ENCODE results near the gene SLC17A9.

- no peak for TF ChIP-seq YY1 (IDR thresholded peaks at IDR 0.05; ENCODE audit: insufficient read depth, insufficient read length)
- no peak for TF ChIP-seq ZNF274 (IDR thresholded peaks at IDR 0.05; ENCODE audit: low read depth, low read length)
- no peak for TF ChIP-seq SUZ12 (IDR thresholded peaks at IDR 0.05; ENCODE audit: extremely low read depth, insufficient read depth, insufficient read length)
Observed at GRCh38 chr20:62972845-62973745, 20.6 kb downstream of the SLC17A9 start.

All from NT2/D1 (cell line).